Measurements from ENCODE around the gene DEFB123.

DEFB123 gene

DNA sequence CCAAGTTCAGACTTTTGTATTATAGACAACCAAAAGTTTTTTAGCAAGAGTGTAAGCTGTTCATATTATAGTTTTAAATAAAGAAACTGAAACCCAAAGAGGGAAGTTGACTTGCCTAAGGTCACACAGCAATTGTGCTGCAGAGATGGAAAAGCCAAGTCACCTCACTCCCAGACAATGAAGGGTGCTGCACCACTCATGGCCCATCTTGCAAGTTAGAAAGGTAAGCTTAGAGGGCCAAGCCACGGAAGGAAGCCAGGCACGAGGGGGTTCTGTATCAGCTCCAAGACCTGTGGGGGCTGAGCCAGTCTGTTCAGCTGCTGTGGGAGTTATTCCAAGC lies 33.6 kb downstream of the DEFB123 start:
- DNase-seq (ENCODE audit: low spot score), result no peak

DNA sequence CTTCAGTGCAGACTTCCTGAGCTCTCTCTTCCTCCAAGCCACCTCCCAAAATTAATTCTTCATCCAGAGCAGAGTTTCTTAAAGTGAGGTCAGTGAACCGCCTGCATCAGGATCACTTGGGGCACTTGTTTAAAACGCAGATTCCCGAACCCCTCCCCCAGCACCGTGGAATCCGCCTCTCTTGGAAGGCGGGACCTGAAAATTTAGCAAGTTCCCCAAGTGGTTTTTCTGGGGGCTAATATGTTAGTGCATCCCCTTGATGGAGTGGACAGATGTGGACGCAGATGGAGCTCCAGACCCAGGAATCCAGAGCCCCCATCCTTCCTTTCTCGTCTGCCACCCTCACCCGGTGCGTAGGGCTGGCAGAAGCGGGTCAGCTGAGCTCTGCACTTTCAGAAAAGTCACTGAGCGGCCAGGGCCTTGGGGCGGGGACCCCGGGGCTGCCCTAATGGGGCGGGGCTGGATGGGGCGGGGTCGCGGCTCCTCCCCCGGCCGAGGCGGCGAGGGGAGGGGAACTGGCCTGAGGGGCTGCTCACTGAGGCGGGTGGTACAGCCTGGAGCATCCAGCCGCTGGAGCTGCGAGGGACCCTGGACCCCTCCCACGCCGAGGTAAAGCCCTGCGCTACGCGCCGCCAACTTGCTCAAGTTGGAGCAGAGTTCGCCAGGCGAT lies 34.5 kb downstream of the DEFB123 start, which contains the start of the genes DEFB124 and REM1:
Gene DEFB124 (minus strand): TSS at position 370 of the 670 bp plus-strand sequence. CDS start 2,114 bp downstream, outside the sequence.
Gene REM1 (plus strand): TSS at position 531 of the 670 bp plus-strand sequence. CDS start 1,158 bp downstream, outside the sequence.
- no peak for DNase-seq (ENCODE audit: low spot score)

DNA sequence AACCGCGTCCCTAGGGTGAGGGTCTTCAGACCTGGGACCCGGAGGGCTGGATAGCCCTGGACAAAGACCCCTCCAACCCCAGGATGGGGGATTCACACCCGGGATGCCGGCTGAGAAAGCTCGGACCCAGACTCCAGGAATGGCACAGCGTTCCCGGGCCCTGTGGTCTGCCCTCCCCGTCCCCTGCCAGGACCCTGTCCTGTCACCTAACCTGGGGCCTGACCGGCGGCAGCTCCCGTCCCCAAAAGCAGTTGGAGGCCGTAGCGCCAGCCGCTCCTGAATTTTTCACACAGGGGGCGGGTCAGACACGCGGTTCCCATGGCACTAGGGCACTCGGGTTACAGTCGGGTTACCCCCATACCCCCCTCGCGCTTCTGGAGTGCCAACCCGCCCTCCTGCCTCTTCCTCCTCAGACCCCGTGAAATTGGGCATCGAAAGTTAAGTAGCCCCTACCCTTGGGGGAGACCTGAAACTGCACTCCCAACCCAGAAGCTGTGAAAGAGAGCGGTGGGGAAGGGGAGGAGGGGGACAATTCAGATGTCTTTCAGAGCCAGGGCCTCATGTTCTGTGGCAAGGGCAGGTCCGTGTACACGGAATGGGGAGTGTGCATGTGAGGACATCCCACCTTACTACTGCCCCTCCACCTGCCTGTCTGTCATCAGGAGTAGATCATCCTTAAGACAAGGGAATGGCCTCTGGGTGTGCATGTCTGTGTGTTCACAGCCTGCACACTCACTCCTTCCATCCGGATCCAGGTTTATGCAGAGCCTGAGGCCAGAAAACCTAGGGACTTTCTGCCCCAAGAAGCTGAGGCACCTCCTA lies 35.3 kb downstream of the DEFB123 start:
- DNase-seq (ENCODE audit: low spot score), result no peak

DNA sequence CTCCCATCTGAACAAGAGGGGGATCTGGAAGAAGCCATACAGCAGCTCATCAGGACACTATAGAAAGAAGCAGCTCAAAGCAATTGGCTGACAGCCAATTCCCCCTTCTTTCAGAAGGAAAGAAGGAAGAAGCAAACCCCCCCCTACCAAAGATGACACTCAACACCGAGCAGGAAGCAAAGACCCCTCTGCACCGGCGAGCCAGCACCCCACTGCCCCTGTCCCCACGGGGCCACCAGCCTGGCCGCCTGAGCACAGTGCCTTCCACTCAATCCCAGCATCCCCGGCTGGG lies 35.8 kb downstream of the DEFB123 start:
- DNase-seq (ENCODE audit: low spot score), result no peak

DNA sequence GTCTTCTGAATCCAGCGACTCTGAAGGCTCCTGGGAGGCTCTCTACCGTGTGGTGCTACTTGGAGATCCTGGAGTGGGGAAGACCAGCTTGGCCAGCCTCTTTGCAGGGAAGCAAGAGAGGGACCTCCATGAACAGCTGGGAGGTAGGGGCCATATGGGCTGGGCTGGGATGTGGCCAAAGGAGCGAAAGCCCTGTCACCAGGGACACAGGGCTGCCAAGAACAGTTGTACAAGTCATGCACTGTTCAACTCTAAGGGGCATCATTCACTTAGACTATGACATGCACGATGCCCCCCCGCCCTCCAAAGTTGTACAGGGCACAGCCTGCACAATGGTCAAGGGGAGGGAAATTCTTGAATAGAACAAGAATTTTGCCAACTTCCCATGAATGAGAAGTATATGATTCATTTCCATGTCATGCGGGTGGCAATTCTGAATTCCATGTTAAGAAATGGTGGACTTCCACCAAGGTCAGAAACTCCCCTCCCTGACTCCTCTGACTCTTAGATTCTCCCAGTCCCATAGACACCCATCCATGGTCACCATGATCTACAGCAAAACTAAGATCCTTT lies 36.3 kb downstream of the DEFB123 start:
- DNase-seq (ENCODE audit: low spot score), result no peak

DNA sequence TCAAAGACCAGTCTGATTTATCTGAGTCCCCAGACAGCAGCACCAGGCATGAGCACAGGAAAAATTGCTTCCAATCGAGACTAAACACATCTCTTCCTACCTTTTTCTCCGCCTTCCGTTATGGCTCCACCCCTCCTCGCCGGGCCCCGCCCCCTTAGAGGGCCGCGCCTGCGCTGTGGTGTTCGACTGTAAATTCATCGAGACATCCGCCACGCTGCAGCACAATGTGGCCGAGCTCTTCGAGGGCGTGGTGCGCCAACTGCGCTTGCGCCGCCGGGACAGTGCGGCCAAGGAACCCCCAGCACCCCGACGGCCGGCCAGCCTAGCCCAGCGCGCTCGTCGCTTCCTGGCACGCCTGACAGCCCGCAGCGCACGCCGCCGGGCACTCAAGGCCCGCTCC lies 43.6 kb downstream of the DEFB123 start:
- DNase-seq (ENCODE audit: low spot score), result peak; percentile 20

DNA sequence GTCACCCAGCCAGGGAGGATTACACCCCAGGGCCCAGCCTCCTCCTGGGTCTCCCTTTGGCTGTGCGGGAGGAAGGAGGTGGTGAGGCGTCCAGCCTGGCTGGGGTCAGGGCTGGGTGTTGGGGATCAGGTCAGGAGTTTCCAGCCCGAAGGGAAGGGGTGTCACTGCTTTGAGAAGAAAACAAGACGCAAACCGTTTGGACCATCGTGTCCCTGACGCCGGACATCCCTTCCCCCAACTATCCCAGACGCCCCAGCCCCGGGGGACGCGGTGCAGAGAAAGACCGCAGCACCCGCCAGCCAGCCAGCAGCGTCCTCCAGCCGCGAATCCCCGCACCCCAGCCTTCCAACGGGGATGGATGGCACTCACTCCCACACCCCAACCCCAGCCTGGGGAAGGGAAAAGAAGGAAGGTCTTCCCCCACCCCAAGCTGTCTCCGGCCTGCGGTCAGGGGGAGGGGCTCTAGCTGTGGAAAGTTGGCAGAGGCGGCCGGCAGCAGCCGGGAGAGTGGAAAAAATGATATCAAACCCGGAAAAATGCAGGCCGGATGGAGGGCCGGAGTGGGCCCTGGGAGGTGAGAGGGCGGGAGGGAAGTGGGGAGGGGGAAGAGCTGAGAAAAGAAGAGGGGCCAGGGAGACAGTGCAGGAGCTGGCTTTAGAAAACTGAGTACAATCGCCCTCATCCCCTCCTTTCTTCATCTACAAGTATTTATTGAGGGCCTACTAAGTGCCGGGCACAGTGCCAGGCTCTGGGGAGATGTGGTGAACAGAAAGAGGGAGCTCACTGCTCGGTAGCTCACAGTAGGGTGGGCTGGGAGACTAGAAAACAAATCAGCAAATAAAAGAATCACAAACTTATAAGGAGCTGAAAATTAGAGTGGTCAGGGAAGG lies 45.3 kb downstream of the DEFB123 start:
- no peak for DNase-seq (ENCODE audit: low spot score)

DNA sequence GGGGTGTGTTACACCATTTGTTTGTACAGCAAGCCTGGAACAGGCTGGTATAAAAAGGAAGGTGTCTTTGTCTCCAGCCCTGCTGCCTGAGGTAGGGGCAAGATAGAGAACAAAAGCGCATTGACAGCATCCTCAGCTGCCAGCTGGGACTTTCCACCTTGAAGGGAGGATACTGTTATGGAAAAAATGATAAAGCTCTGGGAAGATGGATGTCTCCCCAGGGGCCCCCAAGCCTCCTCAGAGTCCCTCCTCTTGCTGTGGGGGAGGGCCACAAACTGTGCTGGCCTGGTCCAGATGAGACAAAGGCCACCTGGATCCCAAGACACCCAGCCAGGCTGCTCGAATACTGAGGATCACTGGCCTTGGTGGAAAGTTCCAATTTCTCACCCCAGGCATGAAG lies 47.7 kb downstream of the DEFB123 start:
- no peak for DNase-seq (ENCODE audit: low spot score)

DNA sequence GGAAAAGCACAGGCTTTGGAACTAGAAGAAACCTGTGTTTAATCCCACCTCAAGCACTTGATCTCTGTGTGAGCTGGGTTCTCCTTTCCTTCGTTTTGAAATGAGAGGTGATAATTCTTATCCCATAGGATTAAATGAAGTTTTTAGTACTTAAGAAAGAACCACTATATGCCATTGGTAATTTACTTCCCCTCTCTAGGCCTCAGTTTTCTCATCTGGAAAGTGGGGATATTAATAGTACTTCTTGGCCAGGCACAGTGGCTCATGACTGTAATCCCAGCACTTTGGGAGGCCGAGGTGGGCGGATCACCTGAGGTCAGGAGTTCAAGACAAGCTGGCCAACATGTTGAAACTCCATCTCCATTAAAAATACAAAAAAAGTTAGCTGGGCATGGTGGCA lies 48.7 kb downstream of the DEFB123 start:
- no peak for DNase-seq (ENCODE audit: low spot score)

DNA sequence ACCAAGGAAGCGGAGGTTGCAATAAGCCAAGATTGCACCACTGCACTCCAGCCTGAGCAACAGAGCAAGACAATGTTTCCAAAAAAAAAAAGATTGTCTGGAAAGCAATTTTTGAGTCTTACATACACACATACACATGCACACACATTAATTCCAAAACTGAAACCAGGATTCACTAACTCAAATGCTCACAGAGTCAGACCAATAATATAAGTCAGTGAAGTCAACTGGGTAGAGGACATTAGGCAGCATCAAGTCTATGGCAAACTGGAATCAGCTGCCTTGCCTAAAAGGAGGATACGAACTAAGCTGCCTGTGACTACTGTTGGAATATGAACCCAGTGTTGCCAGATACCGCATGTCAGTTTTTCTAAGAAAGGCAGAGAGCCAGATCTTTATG lies 50.3 kb downstream of the DEFB123 start:
- no peak for DNase-seq (ENCODE audit: low spot score)

DNA sequence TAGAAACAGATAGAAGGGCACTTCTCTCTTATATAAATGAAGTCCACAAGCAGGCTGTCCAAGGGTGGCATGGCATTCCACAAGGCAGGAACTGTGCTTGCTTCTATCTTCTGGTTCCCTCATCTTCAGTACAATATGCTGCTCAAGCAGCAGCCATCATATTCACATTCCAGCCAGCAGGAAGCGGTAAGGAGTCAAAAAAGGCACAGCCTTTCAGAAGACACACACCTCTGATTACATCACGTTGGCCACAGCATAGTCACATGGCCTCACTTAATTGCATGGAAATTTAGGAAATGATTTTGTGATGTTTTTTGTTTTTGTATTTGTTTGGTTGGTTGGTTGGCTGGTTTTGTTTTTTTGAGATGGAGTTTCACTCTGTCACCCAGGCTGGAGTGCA lies 53.7 kb downstream of the DEFB123 start:
- no peak for DNase-seq (ENCODE audit: low spot score)

DNA sequence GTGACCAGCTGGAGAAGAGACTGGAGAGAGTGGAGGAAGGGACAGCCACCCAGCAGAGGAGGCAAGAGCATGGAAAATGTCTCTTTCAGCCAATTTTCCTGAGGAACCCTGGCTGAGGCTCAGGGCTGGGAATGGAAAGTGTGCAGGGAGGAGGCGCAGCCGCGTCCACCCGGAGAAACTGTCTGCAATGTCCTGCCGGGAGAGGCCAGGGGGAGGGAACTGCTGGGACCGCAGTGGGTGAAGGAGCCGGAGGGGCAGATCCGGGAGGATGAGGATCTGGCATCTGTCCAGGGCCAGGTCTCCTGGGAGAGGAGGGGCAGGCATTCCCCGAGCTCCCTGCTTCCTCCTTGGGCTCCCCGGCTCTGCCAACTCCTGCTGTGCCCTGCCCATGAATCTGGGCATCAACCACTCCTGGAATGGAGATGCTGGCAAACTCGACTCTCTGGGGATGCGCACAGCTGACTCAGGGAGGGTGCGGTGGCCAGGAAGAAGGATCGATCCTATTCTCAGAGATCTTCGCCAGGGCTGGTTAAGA lies 56.4 kb downstream of the DEFB123 start:
- no peak for DNase-seq (ENCODE audit: low spot score)

DNA sequence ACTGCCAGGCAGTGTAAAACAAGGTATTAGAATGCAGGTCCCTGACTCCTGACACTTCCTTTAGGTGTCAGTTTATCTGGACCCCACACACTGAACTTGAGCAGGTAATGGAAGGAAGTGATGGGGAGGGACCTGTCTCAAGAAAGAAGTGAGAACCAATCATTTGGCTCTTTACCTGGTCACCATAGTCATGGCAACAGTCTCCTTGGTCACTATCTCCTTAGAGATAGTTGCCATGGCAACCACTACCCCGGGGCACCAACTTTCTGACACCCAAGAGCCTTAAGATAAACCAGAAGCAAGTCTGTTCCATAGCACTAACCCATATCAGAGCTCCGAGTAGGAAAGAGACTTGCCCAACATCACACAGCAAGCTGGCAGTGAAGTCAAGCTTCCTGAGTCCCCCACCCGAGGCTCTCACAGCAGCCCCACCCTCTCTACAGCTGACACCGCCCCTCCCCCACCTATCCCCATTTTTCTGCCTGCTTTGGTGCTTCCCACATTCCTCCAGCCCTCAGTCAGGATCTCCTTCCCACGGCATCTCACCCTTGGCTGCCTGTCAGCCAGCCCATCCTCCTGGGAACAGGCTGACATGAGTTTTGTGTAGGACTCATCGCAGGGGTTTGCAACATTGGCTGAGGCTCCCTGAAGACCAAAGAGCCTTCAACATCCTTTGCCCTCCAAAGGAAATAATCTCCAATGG lies 57.6 kb downstream of the DEFB123 start:
- no peak for DNase-seq (ENCODE audit: low spot score)

All from hematopoietic multipotent progenitor cell treated with erythropoietin and hydrocortisone succinate and interleukin-3 and kit ligand, for 15 days (in vitro differentiated cells).